GM23338 (cell line): Measurements from ENCODE around the gene H2AZ1. TPM values are rescaled to one million over a fixed set of nuclear protein-coding genes. Genes with fewer than 3 reads are reported as not detected.

ENCODE experiments used
- ATAC-seq: fragments of 200-7000 bp; cut with Tn5 transposase; 3 replicates; pipeline ENCODE4 v1.9.1; 2020
- DNase-seq: peaks from one replicate; pipeline ENCODE4 v3.0.0-alpha.2; 2015; ENCODE audit warnings: low spot score
- H2AFZ ChIP-seq: fragments of 200-600 bp; sonication (generic); 2 replicates; pipeline ENCODE4 v1.8.0; 2016; ENCODE audit warnings: antibody characterized with exemption, mild to moderate bottlenecking, moderate library complexity
- H3F3A ChIP-seq: fragments of 200-600 bp; sonication (generic); replicated peaks from 2 replicates; pipeline ENCODE4 v1.8.0; 2017; ENCODE audit warnings: antibody characterized with exemption, mixed run types, low read depth
- H3K27ac ChIP-seq: fragments of 200-600 bp; sonication (generic); 2 replicates; pipeline ENCODE4 v1.6.1; 2016; ENCODE audit warnings: low read depth
- H3K27me3 ChIP-seq: fragments of 200-600 bp; sonication (generic); 2 replicates; pipeline ENCODE4 v1.8.0; 2016; ENCODE audit warnings: mild to moderate bottlenecking, mixed run types, moderate library complexity; ENCODE audit not compliant: insufficient read depth
- H3K36me3 ChIP-seq: fragments of 200-600 bp; sonication (generic); 2 replicates; pipeline ENCODE4 v1.8.0; 2016; ENCODE audit warnings: mild to moderate bottlenecking; ENCODE audit not compliant: insufficient read depth
- H3K4me1 ChIP-seq: fragments of 200-600 bp; sonication (generic); 2 replicates; pipeline ENCODE4 v1.8.0; 2016; ENCODE audit warnings: mild to moderate bottlenecking, moderate library complexity; ENCODE audit not compliant: insufficient read depth
- H3K4me2 ChIP-seq: fragments of 200-600 bp; sonication (generic); 2 replicates; pipeline ENCODE4 v1.7.1; 2017; ENCODE audit warnings: mixed run types
- H3K4me3 ChIP-seq: fragments of 200-600 bp; sonication (generic); 2 replicates; pipeline ENCODE4 v1.6.1; 2016; ENCODE audit warnings: mixed run types
- H3K79me2 ChIP-seq: fragments of 200-600 bp; sonication (generic); replicated peaks from 2 replicates; pipeline ENCODE4 v1.8.0; 2017; ENCODE audit warnings: mild to moderate bottlenecking; ENCODE audit not compliant: insufficient read depth
- H3K9me2 ChIP-seq: fragments of 200-600 bp; sonication (generic); 2 replicates; pipeline ENCODE4 v1.8.0; 2017; ENCODE audit not compliant: insufficient read depth
- H4K20me1 ChIP-seq: fragments of 200-600 bp; sonication (generic); replicated peaks from 2 replicates; pipeline ENCODE4 v1.8.0; 2017; ENCODE audit warnings: mild to moderate bottlenecking; ENCODE audit not compliant: insufficient read depth
- H3K27ac Mint-ChIP-seq: 2 replicates; pipeline ENCODE4 v1.8.0; 2020; ENCODE audit warnings: inconsistent platforms, mild to moderate bottlenecking, moderate library complexity, mixed read lengths
- H3K27me3 Mint-ChIP-seq: 3 replicates; pipeline ENCODE4 v1.8.0; 2022; ENCODE audit warnings: low read depth, mild to moderate bottlenecking, moderate library complexity, mixed read lengths, inconsistent platforms; ENCODE audit not compliant: insufficient read depth, poor library complexity
- H3K36me3 Mint-ChIP-seq: 3 replicates; pipeline ENCODE4 v1.8.0; 2021; ENCODE audit warnings: low read depth, mild to moderate bottlenecking, inconsistent platforms, moderate library complexity, mixed read lengths
- H3K4me1 Mint-ChIP-seq: 3 replicates; pipeline ENCODE4 v1.8.0; 2020; ENCODE audit warnings: mild to moderate bottlenecking, inconsistent platforms, mixed read lengths
- H3K4me3 Mint-ChIP-seq: 3 replicates; pipeline ENCODE4 v1.8.0; 2021; ENCODE audit warnings: moderate library complexity, mild to moderate bottlenecking, inconsistent platforms, mixed read lengths
- H3K9me3 Mint-ChIP-seq: 3 replicates; pipeline ENCODE4 v1.8.0; 2020; ENCODE audit warnings: moderate library complexity, mild to moderate bottlenecking, inconsistent platforms, mixed read lengths
- CREB1 ChIP-seq: fragments of 250-450 bp; sonication (Bioruptor Pico); IDR thresholded peaks from 2 replicates; pipeline ENCODE4 v1.5.0; 2020; ENCODE audit warnings: low read depth, mild to moderate bottlenecking, moderate library complexity
- CTCF ChIP-seq, 2 experiments: fragments of 200-600 bp in 1 of 2; sonication (generic) in 1 of 2; conservative IDR thresholded peaks; 2 replicates each; pipeline versions ENCODE4 v1.5.1 to v1.6.1; 2016 to 2017; ENCODE audit warnings: antibody characterized with exemption in 2 of 2, low read depth in 2 of 2, mild to moderate bottlenecking in 2 of 2, moderate library complexity in 1 of 2
- ETS1 ChIP-seq: IDR thresholded peaks from 2 replicates; pipeline ENCODE4 v1.6.1; 2016; ENCODE audit warnings: antibody characterized with exemption
- EZH2 ChIP-seq: fragments of 200-600 bp; sonication (generic); IDR thresholded peaks from one replicate; pipeline ENCODE4 v1.8.0; 2017; ENCODE audit warnings: antibody characterized with exemption, mild to moderate bottlenecking, low read depth; ENCODE audit not compliant: unreplicated experiment
- EZH2phosphoT487 ChIP-seq: fragments of 200-600 bp; sonication (generic); IDR thresholded peaks from one replicate; pipeline ENCODE4 v1.8.1; 2018; ENCODE audit warnings: antibody characterized with exemption; ENCODE audit not compliant: unreplicated experiment
- JUNB ChIP-seq: IDR thresholded peaks from one replicate; pipeline ENCODE4 v1.6.1; 2016; ENCODE audit warnings: antibody characterized with exemption; ENCODE audit not compliant: unreplicated experiment
- NANOG ChIP-seq: IDR thresholded peaks from 2 replicates; pipeline ENCODE4 v1.6.1; 2016; ENCODE audit warnings: antibody characterized with exemption, borderline replicate concordance
- POLR2AphosphoS5 ChIP-seq: IDR thresholded peaks from 2 replicates; pipeline ENCODE4 v1.6.1; 2016; ENCODE audit warnings: antibody characterized with exemption, low read depth
- STAT1 ChIP-seq: IDR thresholded peaks from one replicate; pipeline ENCODE4 v1.6.1; 2016; ENCODE audit warnings: antibody characterized with exemption; ENCODE audit not compliant: unreplicated experiment
- ZNF114 ChIP-seq: fragments of 250-450 bp; sonication (Bioruptor Pico); IDR thresholded peaks from 2 replicates; pipeline ENCODE4 v1.5.0; 2020; ENCODE audit warnings: mild to moderate bottlenecking, moderate library complexity
- ZNF462 ChIP-seq: fragments of 250-450 bp; sonication (Bioruptor Pico); IDR thresholded peaks from 2 replicates; pipeline ENCODE4 v1.5.0; 2020; ENCODE audit warnings: mild to moderate bottlenecking, moderate library complexity
- polyA plus RNA-seq: library from polyadenylated mRNA; unstranded; fragments of >200 nt; fragmentation: Nextera tagmentation; extraction: Ambion mirVana; gene quantifications from 2 replicates; pipeline ENCODE4 v1.2.1, GENCODE V29; 2016
- total RNA-seq: library from RNA; depleted of rRNA; stranded (reverse); fragments of >200 nt; shearing (Covaris generic); gene quantifications from 2 replicates; pipeline ENCODE4 v1.2.3, GENCODE V29; 2014

The H2AZ1 gene
- total and polyA plus RNA-seq, 2 experiments from 2014 or later: 585 to 1,933 TPM

GRCh38 chr4:99979872-99980271, 29.8 kb upstream of the H2AZ1 start (continued):
- no peak for TF ChIP-seq ZNF462 (CRISPR knock-in tag)
- no peak for TF ChIP-seq CTCF (conservative IDR thresholded peaks at IDR 0.05; ENCODE audit: low read depth in 2 of 2)
- no peak for TF ChIP-seq NANOG
- no peak for TF ChIP-seq EZH2phosphoT487
- no peak for TF ChIP-seq ZNF114 (CRISPR knock-in tag)

GRCh38 chr4:99971453-99972111, 21.5 kb upstream of the H2AZ1 start:
- H3K9me3 Mint-ChIP-seq: no peaks in the 10 kb centered on the region
- no peak overlapping the region for H3K4me2 ChIP-seq
- H3K36me3 ChIP-seq: no peaks in the 10 kb centered on the region
- peaks cover 6% of the 10 kb centered on the region; the same call in 1 of the 2 replicates for H3K9me2 ChIP-seq
- peaks cover 2% of the 10 kb centered on the region for H3K27me3 Mint-ChIP-seq
- no peak for DNase-seq
- no peaks in the 10 kb centered on the region; the same call in 1 of the 2 replicates for H4K20me1 ChIP-seq
- H3K4me1 ChIP-seq: no peaks in the 10 kb centered on the region
- H3K4me3 ChIP-seq: no peak overlapping the region
- H3K4me1 Mint-ChIP-seq: no peaks in the 10 kb centered on the region; the same call in 2 of the 3 replicates
- ATAC-seq: no peak
- H3K27ac ChIP-seq: no peak overlapping the region
- no peaks in the 10 kb centered on the region for H3K27me3 ChIP-seq
- no peak overlapping the region for H2AFZ ChIP-seq
- H3K27ac Mint-ChIP-seq: no peak overlapping the region
- no peaks in the 10 kb centered on the region for H3F3A ChIP-seq
- no peaks in the 10 kb centered on the region for H3K79me2 ChIP-seq
- no peak overlapping the region for H3K4me3 Mint-ChIP-seq
- H3K36me3 Mint-ChIP-seq: no peaks in the 10 kb centered on the region
- TF ChIP-seq JUNB (no peak), POLR2AphosphoS5 (no peak), EZH2 (no peak), STAT1 (no peak), CREB1 (no peak), CTCF (conservative IDR thresholded peaks at IDR 0.05; ENCODE audit: low read depth in 2 of 2) (no peak), EZH2phosphoT487 (no peak), ETS1 (no peak)
